HEK293 (cell line): Measurements from ENCODE around the gene AQP5.

Experiments
- CTCF ChIA-PET: fragments of 350-600 bp; formaldehyde crosslinking; extraction: SDS; loops from one replicate; lab custom pipeline; 2021; ENCODE audit warnings: antibody characterized with exemption; lab: Yijun Ruan, JAX
- POLR2A ChIA-PET: fragments of 300-600 bp; formaldehyde crosslinking; extraction: SDS; loops from one replicate; lab custom pipeline; 2020; ENCODE audit warnings: antibody characterized with exemption, inconsistent platforms; lab: Yijun Ruan, JAX
- H3K27ac ChIP-seq: fragments of 200-500 bp; sonication (Bioruptor generic); 2 replicates; pipeline ENCODE4 v1.5.1; 2014; ENCODE audit warnings: low read depth, low read length, control low read depth, inconsistent platforms; ENCODE audit errors: extremely low read depth
- H3K36me3 ChIP-seq, 2 experiments: fragments of 200-500 bp in 1 of 2; sonication (Bioruptor generic) in 1 of 2; 1 replicate in 1 of 2; 2 replicates in 1 of 2; pipeline ENCODE4 v1.5.1; 2014 to 2017; ENCODE audit warnings: inconsistent platforms in 2 of 2, low read length in 2 of 2; ENCODE audit not compliant: control insufficient read depth in 2 of 2, insufficient read depth in 1 of 2
- H3K4me1 ChIP-seq: fragments of 200-500 bp; sonication (Bioruptor generic); 2 replicates; pipeline ENCODE4 v1.5.1; 2014; ENCODE audit warnings: mild to moderate bottlenecking, low read length, inconsistent platforms; ENCODE audit not compliant: control insufficient read depth, insufficient read depth
- H3K4me3 ChIP-seq: 2 replicates; pipeline ENCODE4 v1.5.1; 2011; ENCODE audit warnings: low read depth, mild to moderate bottlenecking, control low read depth, low read length, moderate library complexity
- H3K9me3 ChIP-seq: fragments of 200-500 bp; sonication (Bioruptor generic); 2 replicates; pipeline ENCODE4 v1.5.1; 2014; ENCODE audit warnings: low read depth, low read length, inconsistent platforms; ENCODE audit not compliant: control insufficient read depth, insufficient read depth
- ELK4 ChIP-seq: IDR thresholded peaks from 2 replicates; pipeline ENCODE4 v1.6.1; 2011; ENCODE audit warnings: mild to moderate bottlenecking, low read depth, low read length, borderline replicate concordance
- GFI1B ChIP-seq: fragments of 450-650 bp; formaldehyde crosslinking; IDR thresholded peaks from 2 replicates; pipeline ENCODE4 v1.5.1; 2016; ENCODE audit warnings: missing biosample characterization, missing genetic modification characterization
- GLI4 ChIP-seq: fragments of 450-650 bp; formaldehyde crosslinking; IDR thresholded peaks from 2 replicates; pipeline ENCODE4 v1.5.1; 2016; ENCODE audit warnings: missing biosample characterization, missing genetic modification characterization
- INSM2 ChIP-seq: fragments of 450-650 bp; formaldehyde crosslinking; IDR thresholded peaks from 2 replicates; pipeline ENCODE4 v1.5.1; 2016; ENCODE audit warnings: missing biosample characterization, missing genetic modification characterization
- KLF1 ChIP-seq: fragments of 450-650 bp; formaldehyde crosslinking; IDR thresholded peaks from 2 replicates; pipeline ENCODE4 v1.5.1; 2016; ENCODE audit warnings: missing biosample characterization, missing genetic modification characterization
- KLF10 ChIP-seq: fragments of 450-650 bp; IDR thresholded peaks from 2 replicates; pipeline ENCODE4 v1.5.1; 2018; ENCODE audit warnings: missing biosample characterization, mild to moderate bottlenecking, missing genetic modification characterization
- RBAK ChIP-seq: fragments of 450-650 bp; formaldehyde crosslinking; IDR thresholded peaks from 2 replicates; pipeline ENCODE4 v1.5.1; 2016; ENCODE audit warnings: missing biosample characterization, missing genetic modification characterization
- ZEB2 ChIP-seq: fragments of 450-650 bp; formaldehyde crosslinking; IDR thresholded peaks from 2 replicates; pipeline ENCODE4 v1.5.1; 2016; ENCODE audit warnings: missing biosample characterization, missing genetic modification characterization
- ZFHX2 ChIP-seq: fragments of 450-650 bp; formaldehyde crosslinking; conservative IDR thresholded peaks from 2 replicates; pipeline ENCODE4 v1.5.1; 2016; ENCODE audit warnings: missing biosample characterization, missing genetic modification characterization
- ZNF10 ChIP-seq: fragments of 450-650 bp; formaldehyde crosslinking; IDR thresholded peaks from 2 replicates; pipeline ENCODE4 v1.5.1; 2017; ENCODE audit warnings: missing biosample characterization, missing genetic modification characterization
- ZNF132 ChIP-seq: fragments of 450-650 bp; formaldehyde crosslinking; IDR thresholded peaks from 2 replicates; pipeline ENCODE4 v1.5.1; 2017; ENCODE audit warnings: missing biosample characterization, missing genetic modification characterization, borderline replicate concordance
- ZNF16 ChIP-seq: fragments of 450-650 bp; formaldehyde crosslinking; IDR thresholded peaks from 2 replicates; pipeline ENCODE4 v1.5.1; 2016; ENCODE audit warnings: low read depth, missing biosample characterization, missing genetic modification characterization
- ZNF169 ChIP-seq: fragments of 450-650 bp; formaldehyde crosslinking; IDR thresholded peaks from 2 replicates; pipeline ENCODE4 v1.5.1; 2016; ENCODE audit warnings: missing biosample characterization, missing genetic modification characterization
- ZNF202 ChIP-seq: fragments of 450-650 bp; formaldehyde crosslinking; IDR thresholded peaks from 2 replicates; pipeline ENCODE4 v1.5.1; 2016; ENCODE audit warnings: missing biosample characterization, missing genetic modification characterization, borderline replicate concordance
- ZNF311 ChIP-seq: fragments of 450-650 bp; formaldehyde crosslinking; IDR thresholded peaks from 2 replicates; pipeline ENCODE4 v1.5.1; 2017; ENCODE audit warnings: missing biosample characterization, missing genetic modification characterization, borderline replicate concordance
- ZNF449 ChIP-seq: fragments of 450-650 bp; formaldehyde crosslinking; IDR thresholded peaks from 2 replicates; pipeline ENCODE4 v1.5.1; 2017; ENCODE audit warnings: missing biosample characterization, mild to moderate bottlenecking, missing genetic modification characterization, moderate library complexity
- ZNF513 ChIP-seq: fragments of 450-650 bp; IDR thresholded peaks from 2 replicates; pipeline ENCODE4 v1.5.1; 2018; ENCODE audit warnings: missing biosample characterization, missing genetic modification characterization
- ZNF518A ChIP-seq: fragments of 450-650 bp; formaldehyde crosslinking; conservative IDR thresholded peaks from 2 replicates; pipeline ENCODE4 v1.5.1; 2016; ENCODE audit warnings: low read depth, missing biosample characterization, missing genetic modification characterization
- ZNF529 ChIP-seq: fragments of 450-650 bp; formaldehyde crosslinking; IDR thresholded peaks from 2 replicates; pipeline ENCODE4 v1.5.1; 2017; ENCODE audit warnings: missing genetic modification characterization, missing biosample characterization; ENCODE audit not compliant: insufficient replicate concordance
- ZNF621 ChIP-seq: fragments of 450-650 bp; formaldehyde crosslinking; IDR thresholded peaks from 2 replicates; pipeline ENCODE4 v1.5.1; 2017; ENCODE audit warnings: missing biosample characterization, missing genetic modification characterization
- ZNF626 ChIP-seq: fragments of 450-650 bp; sonication (Bioruptor Pico); formaldehyde crosslinking; IDR thresholded peaks from 2 replicates; pipeline ENCODE4 v1.5.1; 2018; ENCODE audit warnings: missing biosample characterization, missing genetic modification characterization, inconsistent platforms
- ZNF747 ChIP-seq: fragments of 450-650 bp; formaldehyde crosslinking; IDR thresholded peaks from 2 replicates; pipeline ENCODE4 v1.5.1; 2016; ENCODE audit warnings: missing biosample characterization, missing genetic modification characterization
- ZSCAN18 ChIP-seq: fragments of 450-650 bp; formaldehyde crosslinking; IDR thresholded peaks from 2 replicates; pipeline ENCODE4 v1.5.1; 2016; ENCODE audit warnings: missing biosample characterization, missing genetic modification characterization
- ZSCAN23 ChIP-seq: fragments of 450-650 bp; formaldehyde crosslinking; IDR thresholded peaks from 2 replicates; pipeline ENCODE4 v1.5.1; 2016; ENCODE audit warnings: missing biosample characterization, missing genetic modification characterization
- ZSCAN30 ChIP-seq: fragments of 450-650 bp; IDR thresholded peaks from 2 replicates; pipeline ENCODE4 v1.5.1; 2018; ENCODE audit warnings: missing biosample characterization, mild to moderate bottlenecking, missing genetic modification characterization, moderate library complexity

Gene AQP5

GRCh38 chr12:49922349-49923034 lies 39.2 kb upstream of the AQP5 start (continued):
- no peak for TF ChIP-seq ZNF449
- TF ChIP-seq ZNF513: no peak
- no peak for TF ChIP-seq RBAK (tag by site-specific recombination)
- no peak for TF ChIP-seq ZNF311 (tag by site-specific recombination)
- TF ChIP-seq ZNF169: no peak
- no peak for TF ChIP-seq ZNF202
- TF ChIP-seq ZNF626: no peak
- no peak for TF ChIP-seq ZNF621 (tag by site-specific recombination)
- no peak for TF ChIP-seq ZSCAN23

GRCh38 chr12:49923035-49923644 lies 38.5 kb upstream of the AQP5 start:
- ChIA-PET CTCF (interaction anchor here (2.1 kb wide), 1 partner anchor 22 kb away, joined by 6 read pairs; no protein-coding TSS in a partner anchor), POLR2A (no interaction called here)
- H3K9me3 ChIP-seq: no peaks in the 10 kb centered on the region
- H3K36me3 ChIP-seq: no peaks in the 10 kb centered on the region
- no peak overlapping the region for H3K27ac ChIP-seq
- H3K4me1 ChIP-seq: no peaks in the 10 kb centered on the region
- H3K4me3 ChIP-seq: no peak overlapping the region
- TF ChIP-seq KLF1 (tag by site-specific recombination): no peak
- TF ChIP-seq ZNF132: no peak
- TF ChIP-seq ZSCAN30 (tag by site-specific recombination): no peak
- no peak for TF ChIP-seq GLI4 (tag by site-specific recombination)
- no peak for TF ChIP-seq ZSCAN18 (tag by site-specific recombination)
- TF ChIP-seq KLF10 (tag by site-specific recombination): no peak
- no peak for TF ChIP-seq ZNF10 (tag by site-specific recombination)
- no peak for TF ChIP-seq ELK4
- no peak for TF ChIP-seq ZNF518A (tag by site-specific recombination)
- no peak for TF ChIP-seq ZFHX2 (tag by site-specific recombination)
- TF ChIP-seq ZNF529 (tag by site-specific recombination): no peak
- TF ChIP-seq ZNF16 (tag by site-specific recombination): no peak
- TF ChIP-seq ZEB2 (tag by site-specific recombination): no peak
- TF ChIP-seq ZNF747 (tag by site-specific recombination): no peak
- no peak for TF ChIP-seq INSM2 (tag by site-specific recombination)
- no peak for TF ChIP-seq GFI1B
